GM21619 (cell line): ENCODE measurements around the gene NHS.

Experiments used
- ATAC-seq: cut with Tn5 transposase; IDR thresholded peaks from one replicate; pipeline ENCODE4 v1.9.1; 2021; ENCODE audit not compliant: unreplicated experiment

Gene NHS

GRCh38 chrX:17613979-17614588 is 239.1 kb downstream of the NHS start:
- peak; percentile 62 for ATAC-seq

- ATAC-seq = no peak
Observed at GRCh38 chrX:17616936-17617335, 241.9 kb downstream of the NHS start.

GRCh38 chrX:17617806-17618205 is 242.8 kb downstream of the NHS start:
- ATAC-seq = no peak

- ATAC-seq = no peak
Observed at GRCh38 chrX:17621566-17622270, 246.7 kb downstream of the NHS start.

- ATAC-seq = no peak
Observed at GRCh38 chrX:17622331-17622730, 247.3 kb downstream of the NHS start.

- no peak for ATAC-seq
Observed at GRCh38 chrX:17623750-17624149, 248.8 kb downstream of the NHS start.

GRCh38 chrX:17627026-17627425 is 252.0 kb downstream of the NHS start:
- ATAC-seq = no peak

- ATAC-seq = no peak
Observed at GRCh38 chrX:17628976-17629375, 254.0 kb downstream of the NHS start.

- no peak for ATAC-seq
Observed at GRCh38 chrX:17629519-17629918, 254.5 kb downstream of the NHS start.

GRCh38 chrX:17631647-17632046 is 256.6 kb downstream of the NHS start:
- no peak for ATAC-seq

- ATAC-seq = peak; percentile 57
Observed at GRCh38 chrX:17632942-17633341, 257.9 kb downstream of the NHS start.

GRCh38 chrX:17633546-17633945 is 258.5 kb downstream of the NHS start:
- ATAC-seq = no peak

GRCh38 chrX:17634542-17635207 is 259.7 kb downstream of the NHS start:
- ATAC-seq = no peak

- ATAC-seq = no peak
Observed at GRCh38 chrX:17635231-17635630, 260.2 kb downstream of the NHS start.

GRCh38 chrX:17637235-17637634 is 262.2 kb downstream of the NHS start:
- ATAC-seq = no peak

- ATAC-seq = no peak
Observed at GRCh38 chrX:17638731-17639130, 263.7 kb downstream of the NHS start.

- ATAC-seq = no peak
Observed at GRCh38 chrX:17642891-17643290, 267.9 kb downstream of the NHS start.

- no peak for ATAC-seq
Observed at GRCh38 chrX:17643528-17643927, 268.5 kb downstream of the NHS start.

GRCh38 chrX:17644001-17644400 is 269.0 kb downstream of the NHS start:
- ATAC-seq = no peak

- ATAC-seq = no peak
Observed at GRCh38 chrX:17654116-17654515, 279.1 kb downstream of the NHS start.

GRCh38 chrX:17655211-17656034 is 280.4 kb downstream of the NHS start:
- ATAC-seq = no peak
